NCI-H1105 treated with DMSO at 0.1 percent for 48 hours (cell line): Measurements from ENCODE around the gene CRYBA4.

Experiments
- DNase-seq: peaks from one replicate; lab custom pipeline; 2025; lab: John Stamatoyannopoulos, UW

CRYBA4 gene

GRCh38 chr22:26624803-26625202 lies 3.0 kb downstream of the CRYBA4 start:
- DNase-seq: no peak

GRCh38 chr22:26629988-26630761 lies 8.4 kb downstream of the CRYBA4 start:
- no peak for DNase-seq

GRCh38 chr22:26631282-26631681 lies 9.5 kb downstream of the CRYBA4 start:
- no peak for DNase-seq

GRCh38 chr22:26632422-26633155 lies 10.8 kb downstream of the CRYBA4 start:
- no peak for DNase-seq

GRCh38 chr22:26634189-26634588 lies 12.4 kb downstream of the CRYBA4 start:
- DNase-seq: no peak

GRCh38 chr22:26635117-26635516 lies 13.4 kb downstream of the CRYBA4 start:
- DNase-seq: no peak

GRCh38 chr22:26636296-26636695 lies 14.5 kb downstream of the CRYBA4 start:
- DNase-seq: no peak

GRCh38 chr22:26642465-26643417 lies 21.0 kb downstream of the CRYBA4 start:
- DNase-seq: no peak

- DNase-seq: no peak
Observed at GRCh38 chr22:26643418-26644100, 21.8 kb downstream of the CRYBA4 start.

GRCh38 chr22:26646158-26646557 lies 24.4 kb downstream of the CRYBA4 start:
- peak; percentile 12 for DNase-seq

- peak; percentile 94 for DNase-seq
Observed at GRCh38 chr22:26648011-26648497, 26.3 kb downstream of the CRYBA4 start.

- DNase-seq: peak; percentile 39
Observed at GRCh38 chr22:26648528-26649388, 27.0 kb downstream of the CRYBA4 start.

- DNase-seq: no peak
Observed at GRCh38 chr22:26650722-26651421, 29.1 kb downstream of the CRYBA4 start.

GRCh38 chr22:26651815-26652214 lies 30.1 kb downstream of the CRYBA4 start:
- DNase-seq: no peak

GRCh38 chr22:26656891-26657851 lies 35.4 kb downstream of the CRYBA4 start, which contains the start of gene MIAT:
Gene MIAT (plus strand): TSS chr22:26657588.
- DNase-seq: peak; percentile 53

- DNase-seq: no peak
Observed at GRCh38 chr22:26658161-26658560, 36.4 kb downstream of the CRYBA4 start.

- DNase-seq: peak; percentile 89
Observed at GRCh38 chr22:26658671-26659478, 37.1 kb downstream of the CRYBA4 start.

- DNase-seq: no peak
Observed at GRCh38 chr22:26660356-26660755, 38.6 kb downstream of the CRYBA4 start.
